HG03521 (cell line): ENCODE results near the gene UGT2B10.
"Not testable (repeated sequence)": the region's sequence is repeated elsewhere in the genome, so short reads cannot be mapped to it uniquely, and the experiment has no call there.

Source experiments
- ATAC-seq: cut with Tn5 transposase; IDR thresholded peaks from one replicate; pipeline ENCODE4 v1.9.1; 2021; ENCODE audit warnings: mild to moderate bottlenecking, moderate library complexity; ENCODE audit not compliant: unreplicated experiment

The UGT2B10 gene

GRCh38 chr4:68815617-68816409 is at the start of gene UGT2B10:
TSS of gene UGT2B10 (plus strand) at chr4:68815994. CDS start at chr4:68816020, 26 bp downstream.
- not testable (repeated sequence) for ATAC-seq

- not testable (repeated sequence) for ATAC-seq
Observed at GRCh38 chr4:68771836-68772235, 44.0 kb upstream of the UGT2B10 start.

DNA sequence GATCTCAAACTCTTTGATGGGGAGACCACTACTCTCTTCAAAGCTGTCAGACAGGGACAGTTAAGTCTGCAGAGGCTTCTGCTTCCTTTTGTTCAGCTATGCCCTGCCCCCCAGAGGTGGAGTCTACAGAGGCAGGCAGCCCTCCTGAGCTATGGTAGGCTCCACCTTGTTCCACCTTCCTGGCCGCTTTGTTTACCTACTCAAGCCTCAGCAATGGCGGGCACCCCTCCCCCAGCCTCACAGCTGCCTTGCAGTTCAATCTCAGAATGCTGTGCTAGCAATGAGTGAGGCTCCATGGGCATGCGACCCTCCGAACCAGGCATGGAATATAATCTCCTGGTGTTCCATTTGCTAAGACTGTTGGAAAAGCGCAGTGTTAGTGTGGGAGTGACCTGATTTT is 42.1 kb upstream of the UGT2B10 start:
- ATAC-seq, result no peak

DNA sequence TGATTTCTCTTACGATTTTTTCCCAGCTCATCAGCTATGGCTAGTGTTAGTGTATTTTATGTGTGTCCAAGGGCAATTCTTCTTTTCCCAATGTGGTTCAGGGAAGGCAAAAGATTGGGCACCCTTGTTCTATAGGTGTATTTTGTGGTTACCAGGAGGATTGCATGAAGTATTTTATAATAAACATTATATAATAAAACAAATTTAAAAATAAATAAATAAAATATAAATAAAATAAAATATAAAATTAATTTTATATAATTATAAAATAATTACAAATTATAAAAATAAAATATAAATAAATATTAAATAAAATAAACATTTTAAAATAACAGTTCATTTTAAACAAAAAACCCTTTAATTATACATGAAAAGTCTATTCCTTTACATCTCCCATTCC is 35.6 kb upstream of the UGT2B10 start:
- ATAC-seq, result no peak

DNA sequence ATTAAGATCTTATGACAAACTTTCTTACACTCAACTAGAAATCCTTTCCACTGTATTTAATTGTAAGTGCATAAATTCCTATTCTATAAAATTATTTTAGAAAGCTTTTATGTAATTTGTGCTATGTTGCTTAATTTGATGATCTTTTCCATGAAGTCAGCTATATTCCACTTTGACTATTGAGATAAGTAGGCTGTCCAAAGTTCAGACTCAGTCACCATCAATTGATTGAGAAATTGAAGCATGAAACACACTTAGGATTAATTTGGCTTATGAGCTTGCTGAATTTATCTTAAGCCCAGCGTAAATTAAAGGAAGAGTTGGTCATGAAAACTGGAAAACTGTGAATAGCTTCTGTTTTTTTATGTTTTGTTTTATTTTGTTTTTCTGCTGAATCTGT is 18.7 kb upstream of the UGT2B10 start:
- ATAC-seq, result no peak

DNA sequence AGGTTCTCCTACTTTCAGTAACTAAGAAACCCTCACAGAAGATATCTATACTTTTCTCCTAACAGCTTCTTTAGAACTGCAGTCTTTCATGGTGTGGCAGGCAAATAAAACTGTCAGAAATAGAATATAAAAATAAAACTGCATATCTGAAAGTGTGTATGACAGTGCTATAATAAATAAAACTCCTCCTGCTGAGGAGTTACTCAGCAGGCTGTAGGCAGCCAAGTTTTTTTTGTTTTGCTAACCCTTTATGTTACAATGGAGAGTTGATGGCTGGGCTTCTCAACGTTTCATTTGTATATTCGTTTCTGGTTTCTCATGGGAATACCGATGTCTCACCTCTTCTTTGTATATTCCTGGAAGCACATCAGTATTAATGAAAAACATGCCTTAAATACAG is 18.2 kb upstream of the UGT2B10 start:
- ATAC-seq, result no peak

DNA sequence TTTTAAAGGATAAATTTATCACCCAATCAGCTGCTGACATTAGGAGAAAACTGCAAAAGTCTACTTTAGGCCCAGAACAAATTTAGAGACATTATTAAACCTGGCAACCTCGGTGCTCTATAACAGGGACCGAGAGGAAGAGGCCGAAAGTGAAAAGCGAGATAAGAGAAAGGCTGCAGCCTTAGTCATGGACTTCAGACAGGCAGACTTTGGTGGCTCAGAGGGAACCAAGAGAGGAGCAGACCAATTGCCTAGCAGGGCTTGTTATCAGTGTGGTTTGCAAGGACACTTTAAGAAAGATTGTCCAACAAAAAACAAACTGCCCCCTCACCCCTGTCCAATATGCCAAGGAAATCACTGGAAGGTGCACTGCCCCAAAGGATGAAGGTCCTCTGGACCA is 12.8 kb upstream of the UGT2B10 start:
- no peak for ATAC-seq

DNA sequence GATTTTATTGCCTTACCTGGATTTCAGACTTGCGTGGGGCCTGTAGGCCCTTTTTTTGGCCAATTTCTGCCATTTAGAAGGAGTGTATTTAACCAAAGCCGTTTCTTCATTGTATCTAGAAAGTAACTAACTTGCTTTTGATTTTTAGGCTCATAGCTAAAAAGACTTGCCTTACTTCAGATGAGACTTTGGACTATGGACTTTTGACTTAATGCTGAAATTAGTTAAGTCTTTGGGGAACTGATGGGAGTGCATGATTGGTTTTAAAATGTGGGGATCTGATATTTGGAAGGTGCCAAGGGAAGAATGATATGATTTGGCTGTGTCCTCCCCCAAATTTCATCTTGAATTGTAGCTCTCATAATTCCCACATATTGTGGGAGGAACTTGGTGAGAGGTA is 7.7 kb upstream of the UGT2B10 start:
- no peak for ATAC-seq

DNA sequence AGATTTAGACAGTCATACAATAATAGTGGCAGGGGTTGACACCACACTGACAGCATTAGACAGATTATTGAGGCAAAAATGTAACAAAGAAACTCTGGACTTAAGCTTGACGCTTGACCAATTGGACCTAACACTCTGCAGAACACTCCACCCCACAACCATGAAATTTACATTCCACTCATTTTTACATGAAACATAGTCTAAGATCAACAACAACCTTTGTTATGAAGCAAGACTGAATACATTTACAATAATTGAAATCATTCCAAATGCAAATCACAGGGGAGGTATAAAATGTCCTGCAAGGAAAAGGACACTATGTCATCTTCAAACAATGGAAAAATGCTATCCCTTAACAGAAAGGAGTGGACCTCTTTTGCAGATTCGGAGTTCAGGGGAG is 4.9 kb upstream of the UGT2B10 start:
- ATAC-seq, result no peak

DNA sequence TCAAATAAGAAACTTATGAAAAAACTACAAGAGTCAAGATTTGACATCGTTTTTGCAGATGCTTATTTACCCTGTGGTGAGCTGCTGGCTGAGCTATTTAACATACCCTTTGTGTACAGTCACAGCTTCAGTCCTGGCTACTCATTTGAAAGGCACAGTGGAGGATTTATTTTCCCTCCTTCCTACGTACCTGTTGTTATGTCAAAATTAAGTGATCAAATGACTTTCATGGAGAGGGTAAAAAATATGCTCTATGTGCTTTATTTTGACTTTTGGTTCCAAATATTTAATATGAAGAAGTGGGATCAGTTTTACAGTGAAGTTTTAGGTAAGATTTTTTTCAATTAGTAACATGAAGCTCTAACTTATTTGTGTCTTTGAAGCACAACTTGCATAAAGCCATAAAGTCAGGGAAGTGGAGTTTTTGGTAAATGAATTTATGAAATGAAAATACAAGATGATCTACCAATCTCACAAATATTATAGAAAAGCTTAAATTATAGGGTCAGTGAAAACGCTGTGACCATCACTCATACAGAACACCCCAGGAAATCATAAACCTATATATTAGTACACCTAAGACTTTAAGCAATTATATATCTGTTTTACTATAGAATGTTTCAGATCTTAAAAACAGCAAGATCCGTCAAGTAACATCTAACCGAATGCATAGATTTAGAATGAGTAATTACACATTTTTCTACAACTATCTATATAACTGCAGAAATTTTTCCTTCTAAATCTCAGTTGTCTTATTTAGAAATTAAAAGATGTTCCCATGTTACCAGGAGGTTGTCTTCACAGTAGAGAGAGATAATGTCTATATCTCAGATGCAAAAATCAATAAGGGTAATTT is 844 bp downstream of the UGT2B10 start:
- not testable (repeated sequence) for ATAC-seq

- ATAC-seq, result no peak
Observed at GRCh38 chr4:68817386-68817785, 1.6 kb downstream of the UGT2B10 start.

- not testable (repeated sequence) for ATAC-seq
Observed at GRCh38 chr4:68818030-68818462, 2.3 kb downstream of the UGT2B10 start.

DNA sequence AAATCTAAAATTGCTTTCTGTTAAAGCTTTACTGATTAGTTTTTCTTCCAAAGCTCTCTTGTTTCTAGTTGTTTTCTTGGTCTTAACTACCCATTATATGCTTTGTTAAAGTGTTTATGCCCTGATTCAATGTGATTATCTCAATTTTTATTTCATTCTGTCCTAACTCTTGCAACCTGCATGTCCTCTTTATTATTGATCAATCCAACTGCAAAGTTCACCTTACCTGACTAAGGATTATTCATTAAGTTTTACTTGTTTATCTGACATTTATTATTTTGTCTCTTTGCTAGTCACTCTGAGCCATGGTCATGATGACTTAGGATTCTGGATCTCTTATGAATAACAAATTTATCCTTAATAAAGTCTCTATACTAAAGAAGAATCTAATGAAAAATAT is 15.8 kb downstream of the UGT2B10 start:
- no peak for ATAC-seq

- no peak for ATAC-seq
Observed at GRCh38 chr4:68850293-68850692, 34.5 kb downstream of the UGT2B10 start.

GRCh38 chr4:68855771-68856170 is 40.0 kb downstream of the UGT2B10 start:
- no peak for ATAC-seq

- ATAC-seq, result no peak
Observed at GRCh38 chr4:68858039-68858438, 42.2 kb downstream of the UGT2B10 start.

GRCh38 chr4:68859655-68860054 is 43.9 kb downstream of the UGT2B10 start:
- no peak for ATAC-seq

DNA sequence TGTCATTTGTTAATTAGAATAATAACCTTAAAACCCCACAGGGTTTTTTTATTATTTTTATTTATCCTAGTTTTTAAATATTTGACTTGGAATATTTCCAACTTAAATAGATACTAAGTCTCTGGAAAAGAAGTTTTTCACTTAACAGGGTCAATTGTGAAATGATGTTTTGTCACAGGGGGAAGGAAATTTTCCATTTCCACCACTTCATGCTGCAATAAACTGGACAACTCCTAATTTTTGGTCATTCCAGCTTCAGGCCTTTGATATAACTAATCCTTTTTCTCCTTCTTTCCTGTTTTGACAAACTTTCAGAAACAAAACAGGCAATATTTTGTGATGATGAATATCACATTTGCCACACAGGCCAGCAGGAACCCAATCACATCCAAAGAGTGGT is 45.3 kb downstream of the UGT2B10 start:
- no peak for ATAC-seq

- no peak for ATAC-seq
Observed at GRCh38 chr4:68864438-68865187, 48.8 kb downstream of the UGT2B10 start.

GRCh38 chr4:68865188-68865638 is 49.4 kb downstream of the UGT2B10 start:
- ATAC-seq, result no peak

DNA sequence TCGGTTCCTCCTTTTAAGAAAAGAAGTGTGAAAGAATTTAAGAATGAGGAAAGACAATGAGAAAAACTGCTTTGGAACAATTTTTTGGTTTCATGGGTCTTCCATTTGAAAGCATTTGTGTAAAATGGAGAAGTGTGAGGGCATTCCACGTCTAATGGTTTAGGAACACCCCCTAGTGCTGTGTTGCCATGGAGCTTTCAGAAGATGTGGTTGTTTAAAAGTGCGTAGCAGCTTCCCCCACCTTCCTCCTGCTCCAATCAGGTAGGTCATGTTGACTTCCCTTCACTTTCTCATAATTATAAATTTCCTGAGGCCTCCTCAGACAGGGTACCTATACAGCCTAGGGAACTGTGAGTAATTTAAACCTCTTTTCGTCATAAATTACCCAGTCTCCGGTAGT is 50.0 kb downstream of the UGT2B10 start:
- ATAC-seq, result no peak
